Fibroblast of lung (primary cell): ENCODE results near the gene ACAN. TPM values are rescaled to one million over a fixed set of nuclear protein-coding genes. Genes with fewer than 3 reads are reported as not detected.

Experiments used
- DNase-seq, 2 donors: peaks; one replicate each; pipeline versions ENCODE4 v3.0.0 to v3.0.0-alpha.2; 2010; ENCODE audit warnings: low read depth in 2 of 2
- H2AFZ ChIP-seq: 2 replicates; pipeline ENCODE4 v1.5.1; 2012; ENCODE audit warnings: low read length, control low read depth, inconsistent platforms
- H3K27ac ChIP-seq: 2 replicates; pipeline ENCODE4 v1.5.1; 2011; ENCODE audit warnings: low read length, control low read depth; ENCODE audit not compliant: insufficient read depth
- H3K27me3 ChIP-seq: 2 replicates; pipeline ENCODE4 v1.5.1; 2011; ENCODE audit warnings: mild to moderate bottlenecking, low read length; ENCODE audit not compliant: control insufficient read depth, insufficient read depth
- H3K36me3 ChIP-seq: 2 replicates; pipeline ENCODE4 v1.5.1; 2011; ENCODE audit warnings: low read length; ENCODE audit not compliant: control insufficient read depth, insufficient read depth
- H3K4me1 ChIP-seq: 2 replicates; pipeline ENCODE4 v1.5.1; 2011; ENCODE audit warnings: low read length; ENCODE audit not compliant: control insufficient read depth, insufficient read depth; ENCODE audit errors: extremely low read depth
- H3K4me2 ChIP-seq: 2 replicates; pipeline ENCODE4 v1.5.1; 2011; ENCODE audit warnings: low read length, control low read depth; ENCODE audit not compliant: insufficient read depth; ENCODE audit errors: extremely low read depth
- H3K4me3 ChIP-seq, 4 experiments: fragments of 200-600 bp in 1 of 4; sonication (generic) in 1 of 4; replicated peaks in 1 of 4; 2 replicates each; pipeline ENCODE4 v1.5.1; 2011 to 2016; ENCODE audit warnings: low read length in 4 of 4, low read depth in 3 of 4, mild to moderate bottlenecking in 3 of 4, control low read depth in 2 of 4, inconsistent platforms in 1 of 4, mixed read lengths in 1 of 4; ENCODE audit not compliant: insufficient read depth in 1 of 4; ENCODE audit errors: control extremely low read depth in 1 of 4
- H3K79me2 ChIP-seq: 2 replicates; pipeline ENCODE4 v1.5.1; 2012; ENCODE audit warnings: mild to moderate bottlenecking, low read length, inconsistent platforms; ENCODE audit not compliant: control insufficient read depth, insufficient read depth
- H3K9ac ChIP-seq: 2 replicates; pipeline ENCODE4 v1.5.1; 2011; ENCODE audit warnings: mild to moderate bottlenecking, low read length, control low read depth; ENCODE audit not compliant: insufficient read depth
- H3K9me3 ChIP-seq: 2 replicates; pipeline ENCODE4 v1.5.1; 2012; ENCODE audit warnings: low read depth, low read length; ENCODE audit not compliant: control insufficient read depth, insufficient read depth
- H4K20me1 ChIP-seq: 2 replicates; pipeline ENCODE4 v1.5.1; 2011; ENCODE audit warnings: low read length; ENCODE audit not compliant: control insufficient read depth, insufficient read depth; ENCODE audit errors: extremely low read depth
- EZH2 ChIP-seq: IDR thresholded peaks from 2 replicates; pipeline ENCODE4 v1.5.1; 2012; ENCODE audit warnings: low read length, control low read depth, mild to moderate bottlenecking; ENCODE audit errors: missing control alignments
- polyA plus RNA-seq, 2 donors: library from polyadenylated mRNA; depleted of rRNA in 1 of 2; stranded (reverse) in 1 of 2; unstranded in 1 of 2; fragments of >200 nt; gene quantifications; 2 replicates each; pipeline ENCODE4 v1.2.1, GENCODE V29; 2011 to 2012; ENCODE audit warnings: missing spikeins in 1 of 2
- total RNA-seq: library from RNA; depleted of rRNA; stranded (reverse); fragments of >200 nt; gene quantifications from 2 replicates; pipeline ENCODE4 v1.2.1, GENCODE V29; 2014
- TF ChIP-seq, protein P1 (sequence below), 2 donors: IDR thresholded peaks in 1 of 2; conservative IDR thresholded peaks in 1 of 2; 1 replicate in 1 of 2; 2 replicates in 1 of 2; pipeline ENCODE4 v1.5.1; 2011 to 2012; ENCODE audit warnings: low read length in 2 of 2, control low read depth in 1 of 2, inconsistent platforms in 1 of 2, low read depth in 1 of 2, mild to moderate bottlenecking in 1 of 2

ACAN gene
- total and polyA plus RNA-seq, 2 donors (not counting 1 experiment from before 2014, with no cell fraction given) = under 0.01 to 3.0 TPM

DNA sequence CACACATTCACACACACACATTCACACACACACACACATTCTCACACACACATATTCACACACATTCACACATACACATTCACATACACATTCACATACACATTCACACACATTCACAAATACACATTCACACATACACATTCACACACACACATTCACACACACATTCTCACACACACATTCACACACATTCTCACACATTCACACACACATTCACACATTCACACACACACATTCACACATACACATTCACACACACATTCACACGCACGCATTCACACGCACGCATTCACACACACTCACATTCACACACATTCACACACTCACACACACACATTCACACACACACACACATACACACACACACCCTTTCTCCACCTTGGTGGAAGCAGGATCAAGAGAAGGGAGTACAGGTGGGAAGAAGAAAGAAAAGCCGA lies 97.8 kb downstream of the ACAN start:
- no peak overlapping the region for H3K4me3 ChIP-seq
- peaks cover 10% of the 10 kb centered on the region for H3K36me3 ChIP-seq
- no peaks in the 10 kb centered on the region for H4K20me1 ChIP-seq
- H2AFZ ChIP-seq = no peak overlapping the region
- H3K4me1 ChIP-seq = peaks cover 6% of the 10 kb centered on the region
- no peak overlapping the region for H3K9ac ChIP-seq
- H3K79me2 ChIP-seq = no peaks in the 10 kb centered on the region
- no peak overlapping the region for H3K4me2 ChIP-seq
- H3K27me3 ChIP-seq = no peaks in the 10 kb centered on the region
- no peak for DNase-seq
- H3K27ac ChIP-seq = no peak overlapping the region
- TF ChIP-seq, protein P1, sequence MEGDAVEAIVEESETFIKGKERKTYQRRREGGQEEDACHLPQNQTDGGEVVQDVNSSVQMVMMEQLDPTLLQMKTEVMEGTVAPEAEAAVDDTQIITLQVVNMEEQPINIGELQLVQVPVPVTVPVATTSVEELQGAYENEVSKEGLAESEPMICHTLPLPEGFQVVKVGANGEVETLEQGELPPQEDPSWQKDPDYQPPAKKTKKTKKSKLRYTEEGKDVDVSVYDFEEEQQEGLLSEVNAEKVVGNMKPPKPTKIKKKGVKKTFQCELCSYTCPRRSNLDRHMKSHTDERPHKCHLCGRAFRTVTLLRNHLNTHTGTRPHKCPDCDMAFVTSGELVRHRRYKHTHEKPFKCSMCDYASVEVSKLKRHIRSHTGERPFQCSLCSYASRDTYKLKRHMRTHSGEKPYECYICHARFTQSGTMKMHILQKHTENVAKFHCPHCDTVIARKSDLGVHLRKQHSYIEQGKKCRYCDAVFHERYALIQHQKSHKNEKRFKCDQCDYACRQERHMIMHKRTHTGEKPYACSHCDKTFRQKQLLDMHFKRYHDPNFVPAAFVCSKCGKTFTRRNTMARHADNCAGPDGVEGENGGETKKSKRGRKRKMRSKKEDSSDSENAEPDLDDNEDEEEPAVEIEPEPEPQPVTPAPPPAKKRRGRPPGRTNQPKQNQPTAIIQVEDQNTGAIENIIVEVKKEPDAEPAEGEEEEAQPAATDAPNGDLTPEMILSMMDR (conservative IDR thresholded peaks at IDR 0.05 in 1 of 2, IDR thresholded peaks at IDR 0.05 in 1 of 2; ENCODE audit: low read depth in 1 of 2, low read length in 2 of 2) = no peak
- TF ChIP-seq EZH2 = no peak
- no peaks in the 10 kb centered on the region for H3K9me3 ChIP-seq

DNA sequence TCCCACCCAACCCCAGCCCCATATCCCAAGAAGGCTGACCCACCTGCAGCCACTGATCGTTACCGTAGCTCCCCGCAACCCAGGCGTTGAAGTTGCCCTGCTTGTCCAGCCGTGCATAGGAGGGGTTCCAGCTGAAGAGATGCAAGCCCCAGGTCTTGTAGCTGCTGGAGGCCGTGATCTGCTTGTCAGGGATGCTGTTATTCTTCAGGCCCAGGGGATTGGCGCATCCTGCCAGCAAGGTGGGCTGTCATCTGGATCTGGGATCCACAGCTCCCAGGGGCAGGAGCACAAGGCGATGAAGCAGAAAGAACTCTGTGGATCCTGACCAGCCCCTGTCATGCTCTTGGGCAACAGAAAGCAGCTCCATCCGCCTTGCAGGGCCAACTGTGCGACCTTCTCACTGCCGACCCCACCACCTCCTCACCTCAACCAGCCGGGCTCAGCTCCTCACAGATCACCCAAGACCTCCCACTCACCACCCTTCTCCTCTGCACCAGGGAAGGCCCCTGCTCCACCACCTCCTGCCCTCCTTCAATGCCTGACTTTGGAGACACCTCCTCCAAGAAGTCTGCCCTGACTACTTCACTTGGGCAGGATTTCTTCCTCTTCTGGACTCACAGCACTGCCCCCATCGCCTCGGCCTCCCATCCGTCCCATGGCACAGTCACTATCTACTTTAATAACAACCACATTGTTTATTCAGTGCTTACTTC lies 98.4 kb downstream of the ACAN start:
- H3K4me2 ChIP-seq = no peak overlapping the region
- H3K9me3 ChIP-seq = no peaks in the 10 kb centered on the region
- H3K4me3 ChIP-seq = no peak overlapping the region
- TF ChIP-seq EZH2 = no peak
- TF ChIP-seq, protein P1 (conservative IDR thresholded peaks at IDR 0.05 in 1 of 2, IDR thresholded peaks at IDR 0.05 in 1 of 2; ENCODE audit: low read depth in 1 of 2, low read length in 2 of 2) = no peak
- H3K36me3 ChIP-seq = peaks cover 10% of the 10 kb centered on the region
- H3K27me3 ChIP-seq = no peaks in the 10 kb centered on the region
- H3K79me2 ChIP-seq = no peaks in the 10 kb centered on the region
- H4K20me1 ChIP-seq = no peaks in the 10 kb centered on the region
- H3K9ac ChIP-seq = no peak overlapping the region
- no peak for DNase-seq
- H3K4me1 ChIP-seq = peaks cover 6% of the 10 kb centered on the region
- no peak overlapping the region for H3K27ac ChIP-seq
- H2AFZ ChIP-seq = no peak overlapping the region

DNA sequence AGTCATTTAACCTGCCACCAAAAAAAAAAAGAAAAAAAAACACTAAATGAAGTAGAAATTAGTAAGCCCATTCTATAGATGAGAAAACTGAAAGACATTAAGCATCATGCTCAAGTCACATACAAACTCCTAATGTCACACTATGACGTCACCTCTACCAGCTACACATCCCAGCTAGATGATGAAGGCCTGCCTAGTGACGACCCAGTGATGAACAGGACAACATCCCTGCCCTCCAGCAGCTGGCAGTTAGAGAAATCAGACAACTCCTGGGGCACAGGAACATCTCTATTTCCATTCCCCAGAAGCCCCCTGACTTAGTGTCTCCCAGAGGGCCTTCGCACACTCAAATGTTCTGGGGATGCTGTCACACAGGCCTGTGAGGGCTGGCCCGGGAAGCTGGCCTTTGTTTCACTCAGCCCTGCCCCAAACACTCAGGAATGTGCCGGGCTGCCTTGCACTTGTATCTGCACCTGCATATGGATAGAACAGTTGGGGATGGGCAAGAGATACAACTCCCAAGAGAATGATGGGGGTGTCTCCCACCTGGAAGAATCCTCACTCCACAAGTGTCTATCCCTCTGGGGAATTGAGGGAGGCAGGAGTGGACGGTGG lies 99.1 kb downstream of the ACAN start:
- Histone ChIP-seq H3K27ac (no peak overlapping the region), H3K36me3 (peaks cover 10% of the 10 kb centered on the region), H3K9me3 (no peaks in the 10 kb centered on the region), H3K4me1 (peaks cover 2% of the 10 kb centered on the region), H2AFZ (no peak overlapping the region), H4K20me1 (no peaks in the 10 kb centered on the region), H3K9ac (no peak overlapping the region), H3K4me3 (no peak overlapping the region), H3K27me3 (no peaks in the 10 kb centered on the region), H3K4me2 (no peak overlapping the region), H3K79me2 (no peaks in the 10 kb centered on the region)
- TF ChIP-seq, protein P1 (conservative IDR thresholded peaks at IDR 0.05 in 1 of 2, IDR thresholded peaks at IDR 0.05 in 1 of 2; ENCODE audit: low read depth in 1 of 2, low read length in 2 of 2) = no peak
- no peak for TF ChIP-seq EZH2
- DNase-seq = no peak
